B cell (primary cell): ENCODE results near the gene FBN1.

ENCODE experiments used
- EZH2 ChIP-seq: IDR thresholded peaks from 2 replicates; pipeline ENCODE4 v1.6.1; 2012; ENCODE audit warnings: borderline replicate concordance, low read depth, mild to moderate bottlenecking, moderate library complexity, low read length; ENCODE audit not compliant: insufficient read depth, poor library complexity, severe bottlenecking
- TF ChIP-seq, protein P1 (sequence below): fragments of 200-600 bp; IDR thresholded peaks from one replicate; pipeline ENCODE4 v1.8.0; 2022; ENCODE audit warnings: antibody characterized with exemption, mild to moderate bottlenecking

- TF ChIP-seq, protein P1, sequence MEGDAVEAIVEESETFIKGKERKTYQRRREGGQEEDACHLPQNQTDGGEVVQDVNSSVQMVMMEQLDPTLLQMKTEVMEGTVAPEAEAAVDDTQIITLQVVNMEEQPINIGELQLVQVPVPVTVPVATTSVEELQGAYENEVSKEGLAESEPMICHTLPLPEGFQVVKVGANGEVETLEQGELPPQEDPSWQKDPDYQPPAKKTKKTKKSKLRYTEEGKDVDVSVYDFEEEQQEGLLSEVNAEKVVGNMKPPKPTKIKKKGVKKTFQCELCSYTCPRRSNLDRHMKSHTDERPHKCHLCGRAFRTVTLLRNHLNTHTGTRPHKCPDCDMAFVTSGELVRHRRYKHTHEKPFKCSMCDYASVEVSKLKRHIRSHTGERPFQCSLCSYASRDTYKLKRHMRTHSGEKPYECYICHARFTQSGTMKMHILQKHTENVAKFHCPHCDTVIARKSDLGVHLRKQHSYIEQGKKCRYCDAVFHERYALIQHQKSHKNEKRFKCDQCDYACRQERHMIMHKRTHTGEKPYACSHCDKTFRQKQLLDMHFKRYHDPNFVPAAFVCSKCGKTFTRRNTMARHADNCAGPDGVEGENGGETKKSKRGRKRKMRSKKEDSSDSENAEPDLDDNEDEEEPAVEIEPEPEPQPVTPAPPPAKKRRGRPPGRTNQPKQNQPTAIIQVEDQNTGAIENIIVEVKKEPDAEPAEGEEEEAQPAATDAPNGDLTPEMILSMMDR = no peak
- TF ChIP-seq EZH2 = no peak
Observed at GRCh38 chr15:48469271-48469670, 176.2 kb downstream of the FBN1 start.
